ENCODE results near the gene MSTN. TPM values are rescaled to one million over a fixed set of nuclear protein-coding genes. Genes with fewer than 3 reads are reported as not detected.

MSTN gene
- total RNA-seq, 4 donors from 2014 or later: 0.31 to 0.57 (median 0.40) TPM; not detected in 1

- no peaks in the 10 kb centered on the region for H3K36me3 ChIP-seq
- H3K9me3 ChIP-seq: no peaks in the 10 kb centered on the region
- TF ChIP-seq POLR2A (IDR thresholded peaks at IDR 0.05): no peak
- no peak for TF ChIP-seq POLR2AphosphoS5 (IDR thresholded peaks at IDR 0.05)
- TF ChIP-seq EP300 (IDR thresholded peaks at IDR 0.05): no peak
- TF ChIP-seq CTCF (IDR thresholded peaks at IDR 0.05): no peak
- no peak for ATAC-seq
- no peak overlapping the region for H3K27ac ChIP-seq
- no peaks in the 10 kb centered on the region for H3K27me3 ChIP-seq
- no peak overlapping the region for H3K4me3 ChIP-seq
- H3K4me1 ChIP-seq: no peaks in the 10 kb centered on the region
These were observed 44.3 kb upstream of the MSTN start for GRCh38 chr2:190106783-190107182.

- TF ChIP-seq POLR2A (IDR thresholded peaks at IDR 0.05) (no peak), CTCF (IDR thresholded peaks at IDR 0.05) (no peak), EP300 (IDR thresholded peaks at IDR 0.05) (no peak), POLR2AphosphoS5 (IDR thresholded peaks at IDR 0.05) (no peak)
- H3K4me3 ChIP-seq: no peak overlapping the region
- H3K27me3 ChIP-seq: no peaks in the 10 kb centered on the region
- no peaks in the 10 kb centered on the region for H3K9me3 ChIP-seq
- 75 to 81% methylated on average over 2 of the region's 2 CpGs for WGBS, 2 donors (ENCODE audit: low coverage in 1 of 2)
- no peak overlapping the region for H3K27ac ChIP-seq
- no peaks in the 10 kb centered on the region for H3K36me3 ChIP-seq
- no peak for ATAC-seq
- H3K4me1 ChIP-seq: peaks cover 0 to under 1% (median 0%) of the 10 kb centered on the region in 3 donors
These were observed 43.0 kb upstream of the MSTN start for GRCh38 chr2:190105554-190105953.

GRCh38 chr2:190103144-190103543, 40.6 kb upstream of the MSTN start:
- peaks cover 0 to 8% (median 0%) of the 10 kb centered on the region in 3 donors for H3K4me1 ChIP-seq
- TF ChIP-seq CTCF (IDR thresholded peaks at IDR 0.05): no peak
- no peak for TF ChIP-seq EP300 (IDR thresholded peaks at IDR 0.05)
- TF ChIP-seq POLR2A (IDR thresholded peaks at IDR 0.05): no peak
- no peak for TF ChIP-seq POLR2AphosphoS5 (IDR thresholded peaks at IDR 0.05)
- H3K27ac ChIP-seq: no peak overlapping the region
- no peak for ATAC-seq
- H3K9me3 ChIP-seq: peaks cover 0 to 7% (median 0%) of the 10 kb centered on the region in 3 donors
- no peaks in the 10 kb centered on the region for H3K27me3 ChIP-seq
- no peak overlapping the region for H3K4me3 ChIP-seq
- no peaks in the 10 kb centered on the region for H3K36me3 ChIP-seq
- WGBS, 2 donors (ENCODE audit: low coverage in 1 of 2): 77 to 80% methylated on average over 3 of the region's 3 CpGs

GRCh38 chr2:190099890-190100697, 37.6 kb upstream of the MSTN start:
- Histone ChIP-seq H3K4me1 (peaks cover 0 to 8% (median 0%) of the 10 kb centered on the region in 3 donors), H3K27me3 (no peaks in the 10 kb centered on the region), H3K4me3 (no peak overlapping the region), H3K9me3 (peaks cover 0 to 7% (median 0%) of the 10 kb centered on the region in 3 donors), H3K36me3 (no peaks in the 10 kb centered on the region), H3K27ac (no peak overlapping the region)
- TF ChIP-seq POLR2A (IDR thresholded peaks at IDR 0.05): no peak
- no peak for TF ChIP-seq EP300 (IDR thresholded peaks at IDR 0.05)
- TF ChIP-seq CTCF (IDR thresholded peaks at IDR 0.05): no peak
- TF ChIP-seq POLR2AphosphoS5 (IDR thresholded peaks at IDR 0.05): no peak
- ATAC-seq: no peak
- WGBS, 2 donors (ENCODE audit: low coverage in 1 of 2): 17 to 23% methylated on average over 3 of the region's 3 CpGs

- no peak for ATAC-seq
- TF ChIP-seq POLR2AphosphoS5 (IDR thresholded peaks at IDR 0.05) (no peak), CTCF (IDR thresholded peaks at IDR 0.05) (no peak), EP300 (IDR thresholded peaks at IDR 0.05) (no peak), POLR2A (IDR thresholded peaks at IDR 0.05) (no peak)
- no peak overlapping the region for H3K27ac ChIP-seq
- peaks cover 0 to 7% (median 0%) of the 10 kb centered on the region in 3 donors for H3K9me3 ChIP-seq
- no peaks in the 10 kb centered on the region for H3K27me3 ChIP-seq
- H3K4me1 ChIP-seq: peaks cover 0 to 8% (median 0%) of the 10 kb centered on the region in 3 donors
- H3K4me3 ChIP-seq: no peak overlapping the region
- H3K36me3 ChIP-seq: no peaks in the 10 kb centered on the region
These were observed 36.3 kb upstream of the MSTN start for GRCh38 chr2:190098851-190099250.
